ENCODE results near the gene IFNA10. TPM values are rescaled to one million over a fixed set of nuclear protein-coding genes. Genes with fewer than 3 reads are reported as not detected.

The IFNA10 gene
- total RNA-seq, 1 experiment from 2014 or later, result not detected

DNA sequence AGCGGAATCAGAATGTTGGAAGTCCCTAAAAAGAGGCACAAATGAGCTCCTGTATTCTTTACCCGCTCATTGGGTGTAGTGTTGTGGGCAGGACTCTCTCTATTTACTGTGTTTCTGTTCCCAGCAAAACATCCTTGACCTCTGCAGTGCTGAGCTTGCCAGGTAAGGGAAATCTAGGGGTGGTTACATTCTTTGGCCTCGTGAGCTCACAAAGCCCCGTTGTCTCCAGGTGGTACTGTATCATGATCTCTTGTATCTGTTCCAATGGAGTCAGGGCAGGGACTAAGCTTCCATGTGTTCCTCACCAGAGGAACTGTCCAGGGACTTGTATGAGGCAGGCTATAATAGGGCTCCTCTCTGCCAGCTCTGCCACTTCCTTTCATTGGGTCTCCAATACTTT lies 44.7 kb upstream of the IFNA10 start:
- Histone ChIP-seq H3K4me1 (ENCODE audit: insufficient read depth, low read length, poor library complexity, severe bottlenecking) (no peaks in the 10 kb centered on the region), H3K27ac (ENCODE audit: low read depth, low read length, poor library complexity, severe bottlenecking) (no peak overlapping the region), H3K9me3 (ENCODE audit: low read depth, low read length, poor library complexity, severe bottlenecking) (no peaks in the 10 kb centered on the region), H3K27me3 (replicated peaks; ENCODE audit: insufficient read depth, low read depth, low read length, poor library complexity) (peaks cover 21% of the 10 kb centered on the region), H3K4me3 (ENCODE audit: low read depth, low read length, poor library complexity, severe bottlenecking) (no peak overlapping the region), H3K36me3 (ENCODE audit: insufficient read depth, low read length, poor library complexity, severe bottlenecking) (no peaks in the 10 kb centered on the region)
- BruUV-seq (replicated peaks), result no TSS peak
- ChIA-PET POLR2A (ENCODE audit: low non-redundant PET) (no interaction called here), CTCF (no interaction called here)
- no peak for TF ChIP-seq EZH2 (IDR thresholded peaks at IDR 0.05; ENCODE audit: borderline replicate concordance, low read depth, low read length, poor library complexity, severe bottlenecking)
- no peak for TF ChIP-seq CTCF (conservative IDR thresholded peaks at IDR 0.05; ENCODE audit: low read depth, low read length)
- intact Hi-C loops (cut with micrococcal nuclease; ENCODE audit: unreplicated experiment), result no loop called here
- no peak for DNase-seq (ENCODE audit: low spot score)

GRCh38 chr9:21251190-21251589 lies 44.2 kb upstream of the IFNA10 start:
- POLR2A ChIA-PET (ENCODE audit: low non-redundant PET), result no interaction called here

GRCh38 chr9:21244836-21245235 lies 37.9 kb upstream of the IFNA10 start:
- CTCF ChIA-PET, result no interaction called here
- BruUV-seq (replicated peaks), result no TSS peak
- POLR2A ChIA-PET (ENCODE audit: low non-redundant PET), result no interaction called here
- no peak for DNase-seq (ENCODE audit: low spot score)
- no peak for TF ChIP-seq EZH2 (IDR thresholded peaks at IDR 0.05; ENCODE audit: borderline replicate concordance, low read depth, low read length, poor library complexity, severe bottlenecking)
- TF ChIP-seq CTCF (conservative IDR thresholded peaks at IDR 0.05; ENCODE audit: low read depth, low read length), result no peak
- Histone ChIP-seq H3K9me3 (ENCODE audit: low read depth, low read length, poor library complexity, severe bottlenecking) (no peaks in the 10 kb centered on the region), H3K4me3 (ENCODE audit: low read depth, low read length, poor library complexity, severe bottlenecking) (no peak overlapping the region), H3K36me3 (ENCODE audit: insufficient read depth, low read length, poor library complexity, severe bottlenecking) (no peaks in the 10 kb centered on the region), H3K27ac (ENCODE audit: low read depth, low read length, poor library complexity, severe bottlenecking) (no peak overlapping the region), H3K27me3 (replicated peaks; ENCODE audit: insufficient read depth, low read depth, low read length, poor library complexity) (peaks cover 10% of the 10 kb centered on the region), H3K4me1 (ENCODE audit: insufficient read depth, low read length, poor library complexity, severe bottlenecking) (no peaks in the 10 kb centered on the region)
- intact Hi-C loops (cut with micrococcal nuclease; ENCODE audit: unreplicated experiment), result no loop called here

More at GRCh38 chr9:21251190-21251589, 44.2 kb upstream of the IFNA10 start:
- Histone ChIP-seq H3K4me1 (ENCODE audit: insufficient read depth, low read length, poor library complexity, severe bottlenecking) (no peaks in the 10 kb centered on the region), H3K27ac (ENCODE audit: low read depth, low read length, poor library complexity, severe bottlenecking) (no peak overlapping the region), H3K4me3 (ENCODE audit: low read depth, low read length, poor library complexity, severe bottlenecking) (no peak overlapping the region), H3K9me3 (ENCODE audit: low read depth, low read length, poor library complexity, severe bottlenecking) (no peaks in the 10 kb centered on the region), H3K27me3 (replicated peaks; ENCODE audit: insufficient read depth, low read depth, low read length, poor library complexity) (peaks cover 21% of the 10 kb centered on the region), H3K36me3 (ENCODE audit: insufficient read depth, low read length, poor library complexity, severe bottlenecking) (no peaks in the 10 kb centered on the region)
- TF ChIP-seq EZH2 (IDR thresholded peaks at IDR 0.05; ENCODE audit: borderline replicate concordance, low read depth, low read length, poor library complexity, severe bottlenecking), result no peak
- no peak for TF ChIP-seq CTCF (conservative IDR thresholded peaks at IDR 0.05; ENCODE audit: low read depth, low read length)
- no TSS peak for BruUV-seq (replicated peaks)
- DNase-seq (ENCODE audit: low spot score), result no peak
- intact Hi-C loops (cut with micrococcal nuclease; ENCODE audit: unreplicated experiment), result no loop called here
- CTCF ChIA-PET, result no interaction called here

All from A673 (cell line).